ENCODE results near the gene C5. TPM values are rescaled to one million over a fixed set of nuclear protein-coding genes. Genes with fewer than 3 reads are reported as not detected.

C5 gene
- total RNA-seq, 2 donors from 2014 or later: 8.3 to 12.2 TPM

DNA sequence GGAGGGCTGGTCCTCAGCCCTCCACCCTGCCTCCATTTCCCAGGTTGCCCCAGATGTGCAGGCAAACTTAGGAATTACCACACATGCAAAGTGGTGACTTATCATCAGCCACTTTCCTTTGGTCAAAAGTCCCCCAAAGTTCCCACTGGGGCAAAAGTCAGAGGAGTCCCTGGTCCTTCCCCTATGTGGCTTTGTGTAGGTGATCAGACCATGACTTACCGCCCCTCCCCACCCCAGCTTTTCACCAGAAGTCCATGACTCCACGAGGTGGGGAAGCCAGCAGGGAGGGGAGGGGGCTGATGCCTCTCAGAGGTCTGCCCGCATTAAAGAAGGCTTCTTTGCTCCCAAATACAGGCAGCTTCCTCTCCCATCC is 129.3 kb downstream of the C5 start:
- no peaks in the 10 kb centered on the region for H3K36me3 ChIP-seq
- H3K4me3 ChIP-seq: no peak overlapping the region
- ATAC-seq (ENCODE audit: insufficient number of reproducible peaks, low FRiP score, low read depth) (no peak), DNase-seq (ENCODE audit: low spot score) (no peak)
- H3K27me3 ChIP-seq (replicated peaks; ENCODE audit: insufficient read depth): no peaks in the 10 kb centered on the region
- TF ChIP-seq, protein P1, sequence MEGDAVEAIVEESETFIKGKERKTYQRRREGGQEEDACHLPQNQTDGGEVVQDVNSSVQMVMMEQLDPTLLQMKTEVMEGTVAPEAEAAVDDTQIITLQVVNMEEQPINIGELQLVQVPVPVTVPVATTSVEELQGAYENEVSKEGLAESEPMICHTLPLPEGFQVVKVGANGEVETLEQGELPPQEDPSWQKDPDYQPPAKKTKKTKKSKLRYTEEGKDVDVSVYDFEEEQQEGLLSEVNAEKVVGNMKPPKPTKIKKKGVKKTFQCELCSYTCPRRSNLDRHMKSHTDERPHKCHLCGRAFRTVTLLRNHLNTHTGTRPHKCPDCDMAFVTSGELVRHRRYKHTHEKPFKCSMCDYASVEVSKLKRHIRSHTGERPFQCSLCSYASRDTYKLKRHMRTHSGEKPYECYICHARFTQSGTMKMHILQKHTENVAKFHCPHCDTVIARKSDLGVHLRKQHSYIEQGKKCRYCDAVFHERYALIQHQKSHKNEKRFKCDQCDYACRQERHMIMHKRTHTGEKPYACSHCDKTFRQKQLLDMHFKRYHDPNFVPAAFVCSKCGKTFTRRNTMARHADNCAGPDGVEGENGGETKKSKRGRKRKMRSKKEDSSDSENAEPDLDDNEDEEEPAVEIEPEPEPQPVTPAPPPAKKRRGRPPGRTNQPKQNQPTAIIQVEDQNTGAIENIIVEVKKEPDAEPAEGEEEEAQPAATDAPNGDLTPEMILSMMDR (IDR thresholded peaks at IDR 0.05): no peak
- peaks cover 66 to 96% of the 10 kb centered on the region in 2 donors for H3K4me1 ChIP-seq (ENCODE audit: control insufficient read depth in 1 of 2, low read depth in 2 of 2)
- H3K9me3 ChIP-seq: no peaks in the 10 kb centered on the region
- H3K27ac ChIP-seq: peak overlapping the region; percentile 96

DNA sequence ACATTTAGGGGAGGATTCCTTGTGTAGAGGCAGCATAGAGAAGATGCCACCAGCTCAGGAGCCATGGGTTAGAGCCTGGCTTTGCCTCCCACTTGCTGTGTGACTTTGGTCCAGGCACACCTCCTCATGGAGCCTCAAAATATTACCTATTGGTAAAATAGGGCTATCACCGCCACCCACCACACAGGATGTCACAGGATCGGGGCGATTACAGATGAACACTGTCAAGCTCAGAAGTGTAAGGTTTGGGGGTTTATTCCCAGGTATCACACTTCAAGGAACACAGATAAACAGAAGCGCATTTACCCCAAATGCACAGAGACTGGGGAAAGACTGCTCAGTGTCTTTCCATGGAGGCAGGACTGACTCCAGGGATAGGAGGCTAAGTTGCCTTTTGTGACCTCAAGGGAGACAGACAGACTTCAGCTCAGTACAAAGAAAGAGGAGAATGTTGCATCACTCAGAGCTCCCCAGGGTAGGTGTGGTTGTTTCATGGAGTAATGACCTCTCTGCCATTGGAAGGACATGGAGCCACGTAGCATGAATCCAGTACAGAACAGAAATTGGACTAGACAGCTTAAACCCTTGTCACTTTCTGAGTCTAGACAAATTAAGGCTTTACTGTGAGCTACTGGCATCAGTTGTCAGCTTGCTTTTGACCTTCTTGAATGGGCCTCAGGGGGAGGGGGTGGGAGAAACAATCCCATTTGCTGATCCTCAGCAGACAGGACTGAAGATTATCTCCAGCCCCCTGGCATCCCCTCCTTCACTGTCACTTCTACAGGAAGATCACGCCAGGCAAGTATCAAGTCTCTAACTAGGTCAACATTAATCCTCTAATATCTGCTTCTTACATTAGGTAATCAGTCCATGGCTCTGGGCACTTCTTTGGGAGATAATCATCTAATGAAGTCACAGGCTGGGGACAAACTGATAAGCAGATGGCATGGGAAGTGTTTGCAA is 130.0 kb downstream of the C5 start:
- TF ChIP-seq, protein P1 (IDR thresholded peaks at IDR 0.05): no peak
- Histone ChIP-seq H3K27me3 (replicated peaks; ENCODE audit: insufficient read depth) (no peaks in the 10 kb centered on the region), H3K36me3 (no peaks in the 10 kb centered on the region), H3K27ac (peak overlapping the region; percentile 96), H3K4me3 (peak overlapping the region; percentile 4), H3K9me3 (no peaks in the 10 kb centered on the region), H3K4me1 (ENCODE audit: control insufficient read depth in 1 of 2, low read depth in 2 of 2) (peaks cover 67 to 96% of the 10 kb centered on the region in 2 donors)
- no peak for DNase-seq (ENCODE audit: low spot score)
- ATAC-seq (ENCODE audit: insufficient number of reproducible peaks, low FRiP score, low read depth): no peak

DNA sequence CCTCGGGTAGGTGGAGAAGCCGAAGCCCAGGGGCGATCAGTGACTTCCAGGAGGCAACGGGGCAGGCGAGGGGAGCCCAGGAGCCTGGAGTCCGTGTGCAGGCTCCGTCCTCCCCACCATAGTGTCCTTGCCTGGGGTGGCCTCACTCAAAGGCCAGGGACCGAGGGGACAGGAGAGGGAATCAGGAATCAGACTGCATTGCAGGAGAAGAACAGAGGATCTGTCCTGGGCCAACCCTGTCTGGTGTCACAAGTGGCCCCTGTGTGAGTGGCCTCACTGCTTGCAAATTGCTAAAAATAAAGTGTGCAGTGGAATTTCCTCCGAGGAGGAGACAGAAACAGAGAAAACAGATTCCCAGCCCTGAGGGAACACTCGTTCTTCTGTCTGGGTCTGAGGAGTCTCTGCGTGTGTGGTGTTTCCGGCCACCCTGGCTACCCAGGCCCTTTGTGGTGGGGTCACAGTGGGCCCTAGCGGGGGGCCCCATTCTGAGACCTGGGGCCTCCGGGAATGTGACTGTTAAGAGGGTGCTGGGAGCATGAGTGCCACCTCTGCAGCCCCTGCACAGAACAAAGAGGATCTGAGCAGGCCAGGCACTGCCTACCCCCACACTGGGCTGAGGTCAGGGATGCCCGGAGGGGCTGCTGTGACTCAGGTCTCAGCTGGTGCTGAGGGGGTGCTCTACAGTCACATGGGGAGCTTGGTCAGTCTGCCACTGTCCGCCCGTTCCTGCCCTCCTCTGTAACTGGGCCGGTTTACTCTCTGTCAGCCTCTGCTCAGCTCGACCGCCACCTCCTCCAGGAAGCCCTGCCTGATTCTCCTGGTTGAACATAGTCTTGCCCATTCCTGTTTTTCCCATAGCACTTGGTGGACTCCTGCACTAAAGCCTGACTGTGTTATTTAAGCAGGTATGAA is 130.9 kb downstream of the C5 start:
- Histone ChIP-seq H3K9me3 (no peaks in the 10 kb centered on the region), H3K27ac (peak overlapping the region; percentile 96), H3K4me1 (ENCODE audit: control insufficient read depth in 1 of 2, low read depth in 2 of 2) (peaks cover 72 to 96% of the 10 kb centered on the region in 2 donors), H3K4me3 (peak overlapping the region; percentile 23), H3K36me3 (no peaks in the 10 kb centered on the region), H3K27me3 (replicated peaks; ENCODE audit: insufficient read depth) (no peaks in the 10 kb centered on the region)
- ATAC-seq (ENCODE audit: insufficient number of reproducible peaks, low FRiP score, low read depth) (no peak), DNase-seq (ENCODE audit: low spot score) (no peak)
- TF ChIP-seq, protein P1 (IDR thresholded peaks at IDR 0.05): no peak

DNA sequence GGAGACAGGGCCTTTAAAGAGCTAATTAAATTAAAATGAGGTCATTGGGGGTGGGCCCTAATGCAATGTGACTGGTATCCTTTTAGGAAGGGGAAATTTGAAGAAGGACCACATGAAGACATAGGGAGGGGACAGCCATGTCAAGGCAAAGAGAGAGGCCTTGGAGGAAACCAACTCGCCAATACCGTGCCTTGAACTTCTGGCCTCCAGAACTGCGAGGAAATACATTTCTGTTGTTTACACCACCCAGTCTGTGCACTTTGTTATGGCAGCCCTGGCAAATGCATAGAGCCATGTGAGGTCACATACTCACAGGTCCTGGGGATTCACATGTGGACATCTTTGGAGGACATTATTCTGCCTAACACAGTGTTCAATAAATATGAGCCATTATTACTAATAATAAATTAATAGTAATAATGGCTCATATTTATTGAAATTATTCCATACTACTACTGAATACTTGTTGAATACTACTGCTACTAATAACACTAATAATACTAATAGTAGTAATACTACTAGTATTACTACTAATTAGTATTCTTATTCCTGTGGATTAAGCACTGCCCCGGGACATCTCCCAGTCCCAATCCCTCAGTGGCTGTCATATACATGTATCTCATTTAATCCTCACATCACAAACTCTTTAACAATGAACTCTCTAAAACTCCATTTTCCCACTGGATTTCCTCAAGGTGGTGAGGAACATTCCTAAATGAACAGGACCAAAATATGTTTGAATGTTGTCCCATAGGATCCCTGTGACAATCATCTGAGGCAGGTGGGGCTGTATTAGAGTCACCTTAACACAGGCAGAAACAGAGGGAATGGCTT is 131.9 kb downstream of the C5 start:
- peaks cover 5% of the 10 kb centered on the region for H3K36me3 ChIP-seq
- ATAC-seq (ENCODE audit: insufficient number of reproducible peaks, low FRiP score, low read depth) (no peak), DNase-seq (ENCODE audit: low spot score) (no peak)
- H3K27ac ChIP-seq: peak overlapping the region; percentile 96
- no peaks in the 10 kb centered on the region for H3K9me3 ChIP-seq
- H3K4me1 ChIP-seq (ENCODE audit: control insufficient read depth in 1 of 2, low read depth in 2 of 2): peaks cover 63 to 96% of the 10 kb centered on the region in 2 donors
- H3K27me3 ChIP-seq (replicated peaks; ENCODE audit: insufficient read depth): no peaks in the 10 kb centered on the region
- H3K4me3 ChIP-seq: peak overlapping the region; percentile 23
- TF ChIP-seq, protein P1 (IDR thresholded peaks at IDR 0.05): no peak

All from thoracic aorta (tissue), 2 donors.